BLaER1 treated with 17β-estradiol and CSF1 and Interleukin-3, amounts not matched to agents 10 nM and 100 nM (cell line): Measurements from ENCODE around the gene ENOX1.
"Not testable (repeated sequence)": the region's sequence is repeated elsewhere in the genome, so short reads cannot be mapped to it uniquely, and the experiment has no call there.

Source experiments
- H3K27ac ChIP-seq, 11 experiments: shearing (Covaris generic); formaldehyde crosslinking; 2 replicates each; pipeline ENCODE4 v1.8.1; 2022
- H3K27me3 ChIP-seq, 11 experiments: shearing (Covaris generic); formaldehyde crosslinking; 2 replicates each; pipeline ENCODE4 v1.8.1; 2022
- H3K36me3 ChIP-seq, 11 experiments: shearing (Covaris generic); formaldehyde crosslinking; 2 replicates each; pipeline ENCODE4 v1.8.1; 2022
- H3K4me1 ChIP-seq, 10 experiments: shearing (Covaris generic); formaldehyde crosslinking; 2 replicates each; pipeline ENCODE4 v1.8.1; 2022
- H3K4me2 ChIP-seq, 11 experiments: shearing (Covaris generic); formaldehyde crosslinking; 2 replicates each; pipeline ENCODE4 v1.8.1; 2022
- H3K4me3 ChIP-seq, 10 experiments: shearing (Covaris generic); formaldehyde crosslinking; 2 replicates each; pipeline ENCODE4 v1.8.1; 2022
- H3K9ac ChIP-seq, 11 experiments: shearing (Covaris generic); formaldehyde crosslinking; 2 replicates each; pipeline ENCODE4 v1.8.1; 2022
- H3K9me3 ChIP-seq, 11 experiments: shearing (Covaris generic); formaldehyde crosslinking; replicated peaks in 1 of 11; 2 replicates each; pipeline ENCODE4 v1.8.1; 2022
- H4K20me1 ChIP-seq, 11 experiments: shearing (Covaris generic); formaldehyde crosslinking; 2 replicates each; pipeline ENCODE4 v1.8.1; 2022
- Cebpa-rat ChIP-seq, 11 experiments: shearing (Covaris generic); IDR thresholded peaks; 2 replicates each; pipeline ENCODE4 v1.8.1; 2022

The ENOX1 gene

DNA sequence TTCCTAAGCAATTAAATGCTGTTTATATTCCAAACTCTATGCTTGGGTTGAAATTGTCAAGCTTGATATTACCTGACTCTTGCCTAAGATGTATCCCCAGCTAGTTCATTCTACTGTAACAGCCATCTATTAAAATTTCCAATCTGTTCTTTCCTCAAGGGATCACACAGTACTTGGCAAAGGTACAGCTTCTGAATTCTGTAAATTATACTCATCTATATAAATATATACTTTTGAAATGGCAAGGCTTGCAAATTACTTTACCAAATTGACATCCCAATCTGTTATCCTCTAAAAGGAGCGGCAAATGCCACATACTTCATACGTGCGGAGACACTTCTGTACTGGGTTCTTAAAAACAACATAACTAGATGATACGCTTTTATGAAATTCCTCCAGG is 433.1 kb downstream of the ENOX1 start:
- Histone ChIP-seq H3K9me3 (peaks cover 0 to 8% (median 0%) of the 10 kb centered on the region in 11 experiments; a peak in 3 of 22 replicates), H3K27ac (no peak overlapping the region), H4K20me1 (no peaks in the 10 kb centered on the region)

DNA sequence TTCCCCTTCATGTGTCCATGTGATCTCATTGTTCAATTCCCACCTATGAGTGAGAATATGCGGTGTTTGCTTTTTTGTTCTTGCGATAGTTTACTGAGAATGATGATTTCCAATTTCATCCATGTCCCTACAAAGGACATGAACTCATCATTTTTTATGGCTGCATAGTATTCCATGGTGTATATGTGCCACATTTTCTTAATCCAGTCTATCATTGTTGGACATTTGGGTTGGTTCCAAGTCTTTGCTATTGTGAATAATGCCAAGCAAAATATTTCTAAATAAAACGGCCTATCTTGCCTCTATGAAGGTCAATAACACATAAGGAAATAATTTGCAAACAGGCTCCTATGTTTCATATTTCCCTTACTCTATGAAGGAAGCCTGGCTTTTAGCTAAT is 435.2 kb downstream of the ENOX1 start:
- not testable (repeated sequence) for H3K27me3 ChIP-seq, H4K20me1 ChIP-seq, H3K4me3 ChIP-seq, H3K4me2 ChIP-seq, H3K9ac ChIP-seq, H3K9me3 ChIP-seq, H3K27ac ChIP-seq, H3K36me3 ChIP-seq
- H3K4me1 ChIP-seq, result peaks cover 5 to 17% (median 13%) of the 10 kb centered on the region in 10 experiments; a peak in 18 of 20 replicates

More for the DNA sequence above, 433.1 kb downstream of the ENOX1 start:
- no peak for TF ChIP-seq Cebpa-rat (IDR thresholded peaks at IDR 0.05)
- Histone ChIP-seq H3K4me1 (peaks cover 20 to 37% (median 31%) of the 10 kb centered on the region in 10 experiments), H3K36me3 (no peaks in the 10 kb centered on the region), H3K4me2 (no peak overlapping the region), H3K4me3 (no peak overlapping the region), H3K9ac (no peak overlapping the region), H3K27me3 (0 out of 22 replicates have a peak, but pooled peaks cover 0 to 3% (median 0%) of the 10 kb centered on the region in 11 experiments)

DNA sequence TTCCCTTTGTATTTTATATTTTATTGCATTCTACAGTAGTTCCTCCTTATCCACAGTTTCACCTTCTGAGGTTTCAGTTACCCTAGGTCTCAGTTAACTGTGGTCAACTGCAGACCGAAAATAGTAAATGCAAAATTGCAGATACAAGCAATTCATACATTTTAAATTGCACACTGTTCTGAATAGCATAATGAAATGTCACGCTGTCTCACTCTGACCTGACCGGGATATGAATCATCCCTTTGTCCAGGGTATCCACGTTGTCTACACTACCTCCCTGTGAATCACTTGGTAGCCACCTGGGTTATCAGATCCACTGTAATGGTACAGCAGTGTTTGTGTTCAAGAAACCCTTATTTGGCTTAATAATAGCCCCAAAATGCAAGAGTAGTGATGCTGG is 438.4 kb downstream of the ENOX1 start:
- peaks cover 0 to 8% (median 0%) of the 10 kb centered on the region in 10 experiments; a peak in 6 of 20 replicates for H3K4me1 ChIP-seq
- H3K4me2 ChIP-seq, result no peak overlapping the region
- no peak overlapping the region for H3K9ac ChIP-seq
- no peaks in the 10 kb centered on the region for H3K36me3 ChIP-seq
- H3K27me3 ChIP-seq, result no peaks in the 10 kb centered on the region
- H3K4me3 ChIP-seq, result no peak overlapping the region
- H3K27ac ChIP-seq, result no peak overlapping the region
- no peak for TF ChIP-seq Cebpa-rat (IDR thresholded peaks at IDR 0.05)
- H3K9me3 ChIP-seq, result no peaks in the 10 kb centered on the region
- H4K20me1 ChIP-seq, result no peaks in the 10 kb centered on the region

DNA sequence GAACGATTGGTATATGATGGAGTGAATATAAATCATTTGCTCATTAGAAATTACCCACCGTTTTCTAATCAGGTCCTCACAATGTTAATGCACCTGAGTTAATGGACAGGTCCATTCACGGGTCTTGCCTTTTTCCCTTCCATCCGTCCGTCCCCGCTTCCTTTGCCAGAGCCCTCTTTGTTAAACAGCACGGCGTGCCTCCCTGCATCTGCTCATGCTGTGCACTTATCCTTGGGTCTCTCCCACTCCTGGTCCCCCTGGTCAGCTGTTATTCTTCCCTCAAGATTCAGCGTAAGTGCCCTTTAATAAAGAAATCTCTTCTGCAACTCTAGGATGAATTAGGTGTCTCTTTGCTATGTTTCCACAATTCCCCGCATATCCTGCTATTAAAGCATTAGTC is 438.9 kb downstream of the ENOX1 start:
- H3K9ac ChIP-seq, result no peak overlapping the region
- no peaks in the 10 kb centered on the region for H3K9me3 ChIP-seq
- no peaks in the 10 kb centered on the region for H4K20me1 ChIP-seq
- no peak overlapping the region for H3K27ac ChIP-seq
- no peak overlapping the region for H3K4me3 ChIP-seq
- no peak for TF ChIP-seq Cebpa-rat (IDR thresholded peaks at IDR 0.05)
- no peaks in the 10 kb centered on the region for H3K36me3 ChIP-seq
- no peak overlapping the region for H3K4me2 ChIP-seq
- peaks cover 0 to 8% (median 0%) of the 10 kb centered on the region in 10 experiments; a peak in 6 of 20 replicates for H3K4me1 ChIP-seq
- no peaks in the 10 kb centered on the region for H3K27me3 ChIP-seq

DNA sequence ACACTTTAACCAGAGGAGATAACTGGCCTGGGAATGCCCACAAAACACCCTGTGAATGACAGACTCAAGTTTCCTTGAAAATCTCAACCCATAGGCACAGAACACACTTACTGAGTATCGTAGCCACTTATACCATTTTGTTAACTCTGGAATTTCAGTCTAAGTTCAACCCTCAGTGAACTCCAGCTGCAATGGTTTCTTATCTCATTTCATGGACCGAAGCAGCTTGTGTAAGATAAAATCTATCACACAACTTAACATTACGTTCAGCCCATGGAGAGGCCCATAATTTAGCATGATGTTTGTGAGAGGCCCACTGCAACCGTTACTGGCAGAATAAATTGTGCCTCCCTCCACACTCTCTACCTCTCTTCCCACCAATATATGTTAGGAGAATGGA is 440.3 kb downstream of the ENOX1 start:
- Histone ChIP-seq H3K9ac (no peak overlapping the region), H3K4me1 (peaks cover 0 to 8% (median 0%) of the 10 kb centered on the region in 10 experiments; a peak in 4 of 20 replicates), H4K20me1 (no peaks in the 10 kb centered on the region), H3K27ac (no peak overlapping the region), H3K4me2 (no peak overlapping the region), H3K36me3 (no peaks in the 10 kb centered on the region), H3K4me3 (no peak overlapping the region), H3K27me3 (no peaks in the 10 kb centered on the region), H3K9me3 (no peaks in the 10 kb centered on the region)
- TF ChIP-seq Cebpa-rat (IDR thresholded peaks at IDR 0.05), result no peak

DNA sequence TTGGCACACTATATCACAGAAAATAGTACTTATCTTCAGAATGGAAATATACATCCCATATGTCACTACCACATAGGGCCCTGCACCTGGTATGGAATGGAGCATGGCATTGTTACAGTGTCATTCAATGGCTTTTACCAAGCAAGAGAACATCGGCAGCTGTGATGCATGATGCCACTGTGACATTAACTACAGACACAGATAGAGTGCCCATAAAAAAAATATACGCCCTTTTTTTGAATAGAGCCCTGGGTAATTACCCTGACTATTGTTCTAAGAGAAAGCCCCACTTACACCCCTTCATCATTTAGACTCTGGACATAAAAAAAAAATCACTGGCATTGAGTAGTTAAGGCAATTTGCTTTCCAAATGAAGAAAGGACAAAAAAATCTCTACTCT is 443.1 kb downstream of the ENOX1 start:
- no peak overlapping the region for H3K9ac ChIP-seq
- TF ChIP-seq Cebpa-rat (IDR thresholded peaks at IDR 0.05), result no peak

DNA sequence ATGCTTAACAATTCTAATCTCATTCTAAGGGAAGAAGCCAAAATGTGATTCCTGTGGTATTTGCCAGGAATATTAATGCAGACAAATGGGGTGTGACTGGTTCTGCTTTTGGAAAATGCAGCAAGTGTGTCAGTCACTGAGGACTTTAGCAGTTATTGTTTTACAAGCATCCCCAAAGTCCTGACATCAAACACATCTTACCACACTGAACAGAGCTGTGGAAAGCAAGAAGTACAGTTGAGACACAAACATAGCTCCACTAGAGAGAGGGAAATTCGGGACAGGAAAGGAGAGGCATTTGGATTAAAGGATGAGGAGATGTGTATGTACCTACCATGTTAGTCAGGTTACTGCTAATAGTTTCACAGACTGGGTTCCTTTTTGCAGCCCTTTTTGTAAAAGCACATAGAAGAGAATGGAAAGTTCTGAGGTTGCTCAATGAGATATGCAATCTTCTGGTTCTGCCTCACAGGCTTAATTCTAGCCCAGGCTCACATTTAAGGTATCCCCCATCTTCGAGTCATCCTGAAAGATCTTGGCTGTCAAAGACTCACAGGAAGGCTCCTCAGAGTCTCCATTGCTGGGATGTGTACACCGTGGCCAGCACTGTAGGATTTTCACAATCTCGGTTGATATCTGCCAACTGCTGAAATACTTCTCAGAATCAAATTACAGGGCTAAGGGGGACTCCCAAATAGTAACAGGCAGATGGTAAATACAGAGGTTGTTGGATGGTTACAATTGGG is 446.8 kb downstream of the ENOX1 start:
- H3K27ac ChIP-seq, result no peak overlapping the region
- TF ChIP-seq Cebpa-rat (IDR thresholded peaks at IDR 0.05), result no peak
- H3K4me2 ChIP-seq, result no peak overlapping the region
- H3K36me3 ChIP-seq, result no peaks in the 10 kb centered on the region
- no peaks in the 10 kb centered on the region for H4K20me1 ChIP-seq
- no peaks in the 10 kb centered on the region for H3K27me3 ChIP-seq
- no peak overlapping the region for H3K9ac ChIP-seq
- H3K4me1 ChIP-seq, result peaks cover 0 to 5% (median 0%) of the 10 kb centered on the region in 10 experiments; a peak in 2 of 20 replicates
- no peaks in the 10 kb centered on the region for H3K9me3 ChIP-seq
- H3K4me3 ChIP-seq, result no peak overlapping the region

More for the DNA sequence above, 443.1 kb downstream of the ENOX1 start:
- Histone ChIP-seq H3K36me3 (no peaks in the 10 kb centered on the region), H3K4me2 (no peak overlapping the region), H3K27me3 (no peaks in the 10 kb centered on the region), H3K9me3 (no peaks in the 10 kb centered on the region), H3K4me3 (no peak overlapping the region), H3K27ac (no peak overlapping the region), H4K20me1 (no peaks in the 10 kb centered on the region), H3K4me1 (peaks cover 0 to 8% (median 0%) of the 10 kb centered on the region in 10 experiments; a peak in 4 of 20 replicates)

DNA sequence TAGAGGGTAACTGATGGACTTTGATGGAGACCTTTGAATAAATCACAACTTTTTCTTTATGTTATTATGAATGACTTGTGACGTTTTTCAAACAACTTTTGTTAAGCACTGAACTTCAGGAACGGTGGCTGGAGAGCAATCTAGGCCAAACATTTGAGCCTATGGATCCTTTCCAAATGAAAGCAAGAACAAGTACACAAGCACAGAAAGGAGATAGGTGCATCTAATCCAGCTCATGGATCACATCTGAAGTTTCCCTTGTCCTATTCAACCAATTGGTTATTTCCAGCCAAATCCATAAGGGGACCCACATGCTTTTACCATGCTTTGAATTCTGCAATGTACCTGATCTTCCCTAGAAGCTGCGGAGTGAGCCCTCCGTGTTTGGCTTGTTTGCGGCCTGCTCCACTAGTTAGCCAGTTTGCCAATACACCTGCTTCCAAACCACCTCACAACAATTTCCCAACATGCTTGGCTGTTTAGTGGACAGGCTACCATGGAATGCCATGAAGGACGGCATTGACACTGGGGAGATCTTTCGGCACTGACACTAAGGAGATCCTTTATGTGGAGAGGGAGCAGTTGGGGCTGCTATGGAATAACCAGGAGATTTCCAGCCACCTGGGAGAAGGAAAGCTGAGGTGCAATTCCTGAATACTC is 447.5 kb downstream of the ENOX1 start:
- H3K27me3 ChIP-seq, result no peaks in the 10 kb centered on the region
- no peak overlapping the region for H3K4me3 ChIP-seq
- H3K4me2 ChIP-seq, result no peak overlapping the region
- no peaks in the 10 kb centered on the region for H4K20me1 ChIP-seq
- TF ChIP-seq Cebpa-rat (IDR thresholded peaks at IDR 0.05), result no peak
- H3K4me1 ChIP-seq, result peaks cover 0 to 5% (median 0%) of the 10 kb centered on the region in 10 experiments; a peak in 2 of 20 replicates
- no peaks in the 10 kb centered on the region for H3K36me3 ChIP-seq
- no peaks in the 10 kb centered on the region for H3K9me3 ChIP-seq
- H3K27ac ChIP-seq, result no peak overlapping the region
- H3K9ac ChIP-seq, result no peak overlapping the region

DNA sequence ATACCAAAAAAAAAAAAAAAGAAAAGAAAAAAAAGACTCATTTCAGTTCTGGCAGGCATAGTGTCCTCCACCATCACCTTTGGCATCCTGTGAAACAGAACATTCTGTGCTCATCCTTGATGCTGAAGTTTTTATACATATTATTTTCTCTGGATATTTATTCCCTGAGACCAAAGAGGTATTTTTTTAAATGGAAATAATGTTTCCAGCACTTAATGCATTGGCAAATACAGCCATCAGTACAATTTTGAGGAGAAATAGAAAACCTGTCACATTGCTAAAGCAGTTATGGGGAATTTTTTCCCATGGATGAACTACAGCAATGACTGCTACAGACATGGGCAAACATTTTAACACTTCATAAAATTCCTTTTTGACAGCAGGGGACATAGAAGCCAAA is 451.0 kb downstream of the ENOX1 start:
- Histone ChIP-seq H3K9ac (no peak overlapping the region), H4K20me1 (no peaks in the 10 kb centered on the region), H3K36me3 (no peaks in the 10 kb centered on the region), H3K4me1 (peaks cover 0 to 5% (median 0%) of the 10 kb centered on the region in 10 experiments; a peak in 2 of 20 replicates), H3K27ac (no peak overlapping the region), H3K27me3 (no peaks in the 10 kb centered on the region), H3K4me2 (no peak overlapping the region), H3K4me3 (no peak overlapping the region), H3K9me3 (no peaks in the 10 kb centered on the region)
- no peak for TF ChIP-seq Cebpa-rat (IDR thresholded peaks at IDR 0.05)
